Bronchial epithelial cell (primary cell): ENCODE data around the gene GDI2. TPM values are rescaled to one million over a fixed set of nuclear protein-coding genes. Genes with fewer than 3 reads are reported as not detected.

Experiments used
- DNase-seq: peaks from one replicate; pipeline ENCODE4 v3.0.0-alpha.2; 2010; ENCODE audit warnings: low read depth
- FAIRE-seq: peaks from 2 replicates; lab custom pipeline; 2011; peaks lifted over from hg19 to GRCh38; lab: Jason Lieb, UNC
- H3K27me3 ChIP-seq: 2 replicates; pipeline ENCODE4 v1.5.1; 2011; ENCODE audit warnings: low read length; ENCODE audit not compliant: control insufficient read depth, insufficient read depth
- H3K36me3 ChIP-seq: 2 replicates; pipeline ENCODE4 v1.5.1; 2011; ENCODE audit warnings: low read length; ENCODE audit not compliant: control insufficient read depth, insufficient read depth
- H3K4me3 ChIP-seq: 2 replicates; pipeline ENCODE4 v1.5.1; 2011; ENCODE audit warnings: mild to moderate bottlenecking, low read depth, low read length, control low read depth
- total RNA-seq: library from RNA; depleted of rRNA; stranded (reverse); fragments of >200 nt; gene quantifications from 2 replicates; pipeline ENCODE4 v1.2.1, GENCODE V29; 2014
- TF ChIP-seq, protein P1 (sequence below): IDR thresholded peaks from 2 replicates; pipeline ENCODE4 v1.5.1; 2011; ENCODE audit warnings: mild to moderate bottlenecking, moderate library complexity, low read length, control low read depth, inconsistent platforms; ENCODE audit not compliant: insufficient read depth, severe bottlenecking

Gene GDI2
- total RNA-seq, 1 donor from 2014 or later, result 395 TPM

DNA sequence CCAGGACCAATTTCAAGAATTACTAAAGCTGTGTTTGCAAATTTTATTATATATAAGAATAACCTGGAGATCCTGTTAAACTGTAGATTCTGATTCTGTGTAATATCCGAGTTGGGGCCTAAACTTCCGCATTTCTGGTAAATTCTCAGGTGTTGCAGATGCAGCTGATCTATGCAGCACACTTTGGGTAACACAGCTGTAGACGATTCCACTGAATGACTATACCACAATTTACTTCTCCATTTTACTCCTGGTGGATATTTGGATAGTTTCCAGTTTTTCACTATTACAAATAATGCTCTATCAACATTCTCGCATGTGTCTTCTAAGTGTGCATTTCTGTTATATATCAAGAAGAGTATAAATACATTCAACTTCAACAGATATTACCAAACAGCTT, 7.5 kb downstream of the GDI2 start:
- TF ChIP-seq, protein P1, sequence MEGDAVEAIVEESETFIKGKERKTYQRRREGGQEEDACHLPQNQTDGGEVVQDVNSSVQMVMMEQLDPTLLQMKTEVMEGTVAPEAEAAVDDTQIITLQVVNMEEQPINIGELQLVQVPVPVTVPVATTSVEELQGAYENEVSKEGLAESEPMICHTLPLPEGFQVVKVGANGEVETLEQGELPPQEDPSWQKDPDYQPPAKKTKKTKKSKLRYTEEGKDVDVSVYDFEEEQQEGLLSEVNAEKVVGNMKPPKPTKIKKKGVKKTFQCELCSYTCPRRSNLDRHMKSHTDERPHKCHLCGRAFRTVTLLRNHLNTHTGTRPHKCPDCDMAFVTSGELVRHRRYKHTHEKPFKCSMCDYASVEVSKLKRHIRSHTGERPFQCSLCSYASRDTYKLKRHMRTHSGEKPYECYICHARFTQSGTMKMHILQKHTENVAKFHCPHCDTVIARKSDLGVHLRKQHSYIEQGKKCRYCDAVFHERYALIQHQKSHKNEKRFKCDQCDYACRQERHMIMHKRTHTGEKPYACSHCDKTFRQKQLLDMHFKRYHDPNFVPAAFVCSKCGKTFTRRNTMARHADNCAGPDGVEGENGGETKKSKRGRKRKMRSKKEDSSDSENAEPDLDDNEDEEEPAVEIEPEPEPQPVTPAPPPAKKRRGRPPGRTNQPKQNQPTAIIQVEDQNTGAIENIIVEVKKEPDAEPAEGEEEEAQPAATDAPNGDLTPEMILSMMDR, result no peak
- no peak for DNase-seq
- Histone ChIP-seq H3K36me3 (peaks cover 5% of the 10 kb centered on the region), H3K27me3 (no peaks in the 10 kb centered on the region), H3K4me3 (no peak overlapping the region)
- no peak for FAIRE-seq

GRCh38 chr10:5805260-5805659, 8.0 kb downstream of the GDI2 start:
- no peak for FAIRE-seq
- H3K4me3 ChIP-seq, result no peak overlapping the region
- DNase-seq, result no peak
- TF ChIP-seq, protein P1, result no peak
- H3K27me3 ChIP-seq, result no peaks in the 10 kb centered on the region
- H3K36me3 ChIP-seq, result peaks cover 5% of the 10 kb centered on the region

GRCh38 chr10:5804386-5804785, 8.8 kb downstream of the GDI2 start:
- Histone ChIP-seq H3K36me3 (peaks cover 7% of the 10 kb centered on the region), H3K4me3 (no peak overlapping the region), H3K27me3 (no peaks in the 10 kb centered on the region)
- TF ChIP-seq, protein P1, result no peak
- FAIRE-seq (no peak), DNase-seq (no peak)

DNA sequence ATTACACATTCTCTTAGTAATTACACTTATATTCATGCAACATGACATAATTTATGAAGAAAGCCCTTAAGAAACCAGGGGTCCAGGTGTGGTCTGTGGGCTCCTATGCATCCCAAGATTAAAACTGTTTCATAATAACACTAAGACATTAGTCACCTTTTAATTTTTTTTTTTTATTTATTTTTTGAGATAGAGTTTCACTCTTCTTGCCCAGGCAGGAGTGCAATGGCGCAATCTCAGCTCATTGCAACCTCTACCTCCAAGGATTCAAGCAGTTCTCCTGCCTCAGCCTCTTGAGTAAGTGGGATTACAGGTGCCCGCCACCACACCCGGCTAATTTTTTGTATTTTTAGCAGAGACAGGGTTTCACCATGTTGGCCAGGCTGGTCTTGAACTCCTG, 12.5 kb downstream of the GDI2 start:
- FAIRE-seq (no peak), DNase-seq (peak; percentile 90)
- Histone ChIP-seq H3K27me3 (no peaks in the 10 kb centered on the region), H3K36me3 (peaks cover 15% of the 10 kb centered on the region), H3K4me3 (no peak overlapping the region)
- TF ChIP-seq, protein P1, result no peak

DNA sequence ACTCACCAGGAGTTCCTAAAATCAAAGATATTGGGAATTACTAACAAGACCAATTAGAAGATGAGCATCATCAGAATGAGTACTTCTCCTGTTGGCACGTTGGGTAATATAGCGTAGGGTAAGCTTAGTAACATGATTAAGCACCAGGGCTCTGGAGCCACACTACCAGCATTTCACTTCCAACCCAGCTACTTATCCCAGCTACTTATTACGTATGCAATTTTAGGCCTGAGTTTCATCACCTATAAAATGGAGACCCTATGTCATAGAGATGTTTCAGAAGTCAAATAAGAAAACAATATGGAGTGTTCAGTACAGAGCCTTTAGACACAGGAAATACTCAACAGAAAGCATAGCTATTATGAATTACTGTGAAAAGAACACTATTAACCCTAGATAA, 19.0 kb downstream of the GDI2 start:
- DNase-seq, result no peak
- peaks cover 19% of the 10 kb centered on the region for H3K36me3 ChIP-seq
- TF ChIP-seq, protein P1, result no peak
- H3K4me3 ChIP-seq, result no peak overlapping the region
- FAIRE-seq, result no peak
- no peaks in the 10 kb centered on the region for H3K27me3 ChIP-seq

GRCh38 chr10:5789626-5790025, 23.6 kb downstream of the GDI2 start:
- FAIRE-seq (no peak), DNase-seq (no peak)
- Histone ChIP-seq H3K27me3 (no peaks in the 10 kb centered on the region), H3K4me3 (no peak overlapping the region), H3K36me3 (peaks cover 12% of the 10 kb centered on the region)
- TF ChIP-seq, protein P1, result no peak
